ENCODE measurements around the gene SUMF1.

DNA sequence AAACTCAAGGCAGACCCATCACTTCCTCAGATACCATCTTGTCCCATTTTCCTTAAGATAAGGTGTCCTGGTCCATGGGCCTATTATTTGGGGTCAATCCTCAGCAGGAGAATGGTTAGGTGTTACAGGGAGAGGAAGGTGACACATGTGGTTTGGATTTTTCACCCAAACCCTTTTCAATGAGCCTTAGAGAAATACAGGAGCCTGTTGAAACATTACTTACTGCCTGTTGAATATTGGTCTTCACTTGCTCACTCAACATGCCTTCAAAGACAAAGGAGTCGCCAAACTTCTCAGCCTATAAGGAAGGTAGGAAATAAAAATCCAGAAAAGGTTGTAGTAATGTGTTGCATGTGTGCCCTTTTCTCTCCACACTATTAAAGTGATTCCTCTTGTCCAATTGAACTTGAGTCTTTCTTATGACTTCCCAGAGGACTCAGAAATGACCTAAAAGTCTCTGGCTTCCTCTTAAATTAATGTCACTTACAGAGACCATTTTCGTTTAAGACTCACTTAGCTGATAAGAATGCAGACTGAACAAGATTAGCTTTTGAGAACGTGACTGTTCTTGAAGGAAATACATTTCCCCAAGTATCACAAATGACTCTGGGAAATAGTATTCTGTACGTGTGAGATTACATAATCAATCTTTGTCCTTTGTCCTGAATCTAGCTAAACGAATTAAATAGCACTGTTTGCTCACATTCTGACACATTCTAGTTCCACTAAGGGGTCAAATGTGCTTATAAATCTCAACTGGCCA, 17.8 kb downstream of the SUMF1 start:
- no peak for TF ChIP-seq CTCF (conservative IDR thresholded peaks at IDR 0.05; ENCODE audit: low read depth, low read length)
- no peak for TF ChIP-seq POLR2A (IDR thresholded peaks at IDR 0.05; ENCODE audit: low read depth, low read length)
- no peak for TF ChIP-seq RCOR1 (IDR thresholded peaks at IDR 0.05; ENCODE audit: insufficient replicate concordance, low read length)
- no peak for TF ChIP-seq RAD21 (IDR thresholded peaks at IDR 0.05; ENCODE audit: low read length)
- TF ChIP-seq MXI1 (IDR thresholded peaks at IDR 0.05; ENCODE audit: borderline replicate concordance, low read depth, low read length), result no peak
